Parathyroid adenoma (tissue), 2 donors: ENCODE data around the gene CUX1.

Experiments used
- H2AFZ ChIP-seq: fragments of 300-600 bp; sonication (generic); one replicate; pipeline ENCODE4 v1.7.0; 2017; ENCODE audit warnings: antibody characterized with exemption, mild to moderate bottlenecking
- H3K27ac ChIP-seq: fragments of 300-600 bp; sonication (generic); one replicate; pipeline ENCODE4 v1.7.0; 2017
- H3K27me3 ChIP-seq: fragments of 300-600 bp; sonication (generic); one replicate; pipeline ENCODE4 v1.7.0; 2017; ENCODE audit warnings: low read length; ENCODE audit not compliant: control insufficient read depth, insufficient read depth
- H3K36me3 ChIP-seq: fragments of 300-600 bp; sonication (generic); one replicate; pipeline ENCODE4 v1.7.0; 2017; ENCODE audit warnings: low read length; ENCODE audit not compliant: control insufficient read depth, insufficient read depth
- H3K4me1 ChIP-seq: fragments of 300-600 bp; sonication (generic); one replicate; pipeline ENCODE4 v1.7.0; 2017; ENCODE audit warnings: control low read depth
- H3K4me2 ChIP-seq: fragments of 300-600 bp; sonication (generic); one replicate; pipeline ENCODE4 v1.7.0; 2017; ENCODE audit warnings: low read length
- H3K4me3 ChIP-seq: fragments of 300-600 bp; sonication (generic); one replicate; pipeline ENCODE4 v1.7.0; 2017; ENCODE audit warnings: low read depth, low read length
- H3K79me2 ChIP-seq: fragments of 300-600 bp; sonication (generic); one replicate; pipeline ENCODE4 v1.7.0; 2017; ENCODE audit warnings: control low read depth
- H3K9ac ChIP-seq: fragments of 300-600 bp; sonication (generic); one replicate; pipeline ENCODE4 v1.7.0; 2017; ENCODE audit warnings: mild to moderate bottlenecking
- H3K9me3 ChIP-seq: fragments of 300-600 bp; sonication (generic); one replicate; pipeline ENCODE4 v1.7.0; 2017; ENCODE audit warnings: low read length; ENCODE audit not compliant: control insufficient read depth
- CTCF ChIP-seq: fragments of 300-600 bp; sonication (generic); IDR thresholded peaks from one replicate; pipeline ENCODE4 v1.7.0; 2017; ENCODE audit warnings: antibody characterized with exemption, mild to moderate bottlenecking
- donor health status: primary hyperparathyroidism.

Gene CUX1

GRCh38 chr7:102080019-102080433, 262.6 kb downstream of the CUX1 start:
- TF ChIP-seq CTCF, result no peak
- Histone ChIP-seq H3K4me2 (no peak overlapping the region), H3K9ac (no peak overlapping the region), H3K9me3 (no peaks in the 10 kb centered on the region), H2AFZ (no peak overlapping the region), H3K79me2 (peaks cover 2% of the 10 kb centered on the region), H3K36me3 (no peaks in the 10 kb centered on the region), H3K4me3 (no peak overlapping the region), H3K4me1 (no peaks in the 10 kb centered on the region), H3K27ac (no peak overlapping the region), H3K27me3 (no peaks in the 10 kb centered on the region)

GRCh38 chr7:102080434-102081243, 263.2 kb downstream of the CUX1 start:
- Histone ChIP-seq H3K9me3 (no peaks in the 10 kb centered on the region), H3K4me2 (no peak overlapping the region), H3K36me3 (no peaks in the 10 kb centered on the region), H3K9ac (no peak overlapping the region), H3K27me3 (no peaks in the 10 kb centered on the region), H3K4me1 (no peaks in the 10 kb centered on the region), H2AFZ (no peak overlapping the region), H3K79me2 (no peaks in the 10 kb centered on the region), H3K27ac (no peak overlapping the region), H3K4me3 (no peak overlapping the region)
- TF ChIP-seq CTCF, result no peak

DNA sequence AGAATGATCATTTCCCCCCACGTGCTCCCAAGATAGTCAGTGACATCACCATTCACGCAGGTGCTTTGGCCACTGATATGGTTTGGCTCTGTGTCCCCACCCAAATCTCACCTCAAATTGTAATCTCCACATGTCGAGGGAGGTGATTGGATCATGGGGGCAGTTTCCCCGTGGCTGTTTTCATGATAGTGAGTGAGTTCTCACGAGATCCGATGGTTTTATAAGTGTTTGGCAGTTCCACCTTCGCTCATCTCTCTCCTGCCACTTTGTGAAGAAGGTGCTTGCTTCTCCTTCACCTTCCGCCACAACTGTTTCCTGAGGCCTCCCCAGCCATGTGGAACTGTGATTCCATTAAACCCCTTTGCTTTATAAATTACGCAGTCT, 263.8 kb downstream of the CUX1 start:
- Histone ChIP-seq H3K79me2 (no peaks in the 10 kb centered on the region), H3K36me3 (no peaks in the 10 kb centered on the region), H2AFZ (no peak overlapping the region), H3K4me1 (no peaks in the 10 kb centered on the region), H3K4me2 (no peak overlapping the region), H3K4me3 (no peak overlapping the region), H3K27me3 (no peaks in the 10 kb centered on the region), H3K9ac (no peak overlapping the region), H3K9me3 (no peaks in the 10 kb centered on the region), H3K27ac (no peak overlapping the region)
- no peak for TF ChIP-seq CTCF

DNA sequence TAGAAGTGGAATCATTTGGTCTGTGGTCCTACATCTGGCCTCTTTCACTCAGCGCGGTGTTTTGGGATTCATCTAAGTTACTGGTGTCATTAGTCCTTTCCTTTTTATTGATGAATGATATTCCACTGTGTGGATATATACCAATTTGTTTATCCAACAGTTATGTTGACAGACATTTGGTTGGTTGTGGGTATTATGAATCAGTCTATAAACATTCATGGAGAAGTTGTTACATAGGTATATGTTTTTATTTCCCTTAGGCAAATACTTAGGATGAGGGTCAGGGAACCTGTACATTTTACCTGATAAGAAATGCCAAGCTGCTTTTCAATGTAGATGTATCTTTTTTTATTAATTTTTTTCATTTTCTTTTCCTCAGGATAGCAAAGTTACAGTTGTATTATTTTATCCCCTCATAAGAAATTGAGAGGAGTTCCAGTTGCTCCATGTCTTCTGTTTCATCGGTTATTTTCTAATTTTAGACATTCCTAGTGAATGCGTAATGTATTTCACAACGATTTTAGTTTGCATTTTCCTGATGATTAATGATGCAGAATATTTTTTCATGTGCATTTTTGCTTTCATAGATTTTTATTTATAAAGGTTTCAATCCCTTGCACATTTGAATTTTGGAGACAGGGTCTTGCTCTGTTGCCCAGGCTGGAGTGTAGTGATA, 265.4 kb downstream of the CUX1 start:
- H2AFZ ChIP-seq, result no peak overlapping the region
- H3K4me3 ChIP-seq, result no peak overlapping the region
- H3K27me3 ChIP-seq, result no peaks in the 10 kb centered on the region
- H3K27ac ChIP-seq, result no peak overlapping the region
- H3K9me3 ChIP-seq, result no peaks in the 10 kb centered on the region
- no peak overlapping the region for H3K4me2 ChIP-seq
- TF ChIP-seq CTCF, result no peak
- no peaks in the 10 kb centered on the region for H3K36me3 ChIP-seq
- no peaks in the 10 kb centered on the region for H3K4me1 ChIP-seq
- H3K9ac ChIP-seq, result no peak overlapping the region
- no peaks in the 10 kb centered on the region for H3K79me2 ChIP-seq
